ENCODE results near the gene ATXN7. TPM values are rescaled to one million over a fixed set of nuclear protein-coding genes. Genes with fewer than 3 reads are reported as not detected.
A peak's percentile ranks its signal among the peaks of the same experiment; 100 is the strongest.

Gene ATXN7
- total RNA-seq, 1 donor from 2014 or later: 9.5 TPM

DNA sequence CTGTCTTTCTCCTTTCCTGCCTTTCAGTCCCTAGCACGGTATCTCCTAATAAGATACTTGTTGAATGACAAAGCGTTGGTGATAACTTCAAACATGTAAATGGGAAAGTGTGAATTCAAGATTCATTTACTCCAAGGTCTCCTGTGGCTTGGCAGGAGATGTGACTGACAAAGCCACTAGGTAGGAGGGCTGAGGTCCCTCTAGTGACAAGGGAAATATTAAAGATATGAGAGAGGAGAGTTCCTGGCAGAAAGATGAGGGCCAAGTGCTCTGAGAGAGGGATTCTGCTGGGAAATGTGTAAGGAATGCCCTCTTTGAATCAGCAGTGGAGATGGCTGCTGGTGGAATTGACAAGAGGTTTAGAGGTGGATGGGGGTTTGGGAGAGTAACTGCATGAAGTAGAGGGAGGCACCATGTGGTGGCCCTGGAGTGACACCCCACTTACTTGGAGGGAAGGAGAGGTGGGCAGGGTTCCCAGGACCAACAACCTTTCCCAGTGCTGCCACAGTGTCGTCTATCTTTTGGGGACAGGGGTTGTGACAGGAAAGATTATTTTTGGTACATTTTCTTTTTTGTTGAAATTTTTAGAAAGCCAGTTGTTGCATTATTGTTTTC, 91.5 kb downstream of the ATXN7 start:
- TF ChIP-seq, protein P1, sequence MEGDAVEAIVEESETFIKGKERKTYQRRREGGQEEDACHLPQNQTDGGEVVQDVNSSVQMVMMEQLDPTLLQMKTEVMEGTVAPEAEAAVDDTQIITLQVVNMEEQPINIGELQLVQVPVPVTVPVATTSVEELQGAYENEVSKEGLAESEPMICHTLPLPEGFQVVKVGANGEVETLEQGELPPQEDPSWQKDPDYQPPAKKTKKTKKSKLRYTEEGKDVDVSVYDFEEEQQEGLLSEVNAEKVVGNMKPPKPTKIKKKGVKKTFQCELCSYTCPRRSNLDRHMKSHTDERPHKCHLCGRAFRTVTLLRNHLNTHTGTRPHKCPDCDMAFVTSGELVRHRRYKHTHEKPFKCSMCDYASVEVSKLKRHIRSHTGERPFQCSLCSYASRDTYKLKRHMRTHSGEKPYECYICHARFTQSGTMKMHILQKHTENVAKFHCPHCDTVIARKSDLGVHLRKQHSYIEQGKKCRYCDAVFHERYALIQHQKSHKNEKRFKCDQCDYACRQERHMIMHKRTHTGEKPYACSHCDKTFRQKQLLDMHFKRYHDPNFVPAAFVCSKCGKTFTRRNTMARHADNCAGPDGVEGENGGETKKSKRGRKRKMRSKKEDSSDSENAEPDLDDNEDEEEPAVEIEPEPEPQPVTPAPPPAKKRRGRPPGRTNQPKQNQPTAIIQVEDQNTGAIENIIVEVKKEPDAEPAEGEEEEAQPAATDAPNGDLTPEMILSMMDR (IDR thresholded peaks at IDR 0.05; ENCODE audit: insufficient read depth, low read length, severe bottlenecking): no peak
- Histone ChIP-seq H3K36me3 (ENCODE audit: control insufficient read depth, insufficient read depth, low read length) (no peaks in the 10 kb centered on the region), H3K27me3 (ENCODE audit: control insufficient read depth, insufficient read depth, low read length) (no peaks in the 10 kb centered on the region), H3K4me3 (ENCODE audit: low read depth, low read length) (no peak overlapping the region)
- no peak for DNase-seq (ENCODE audit: low read depth)
- FAIRE-seq: no peak

DNA sequence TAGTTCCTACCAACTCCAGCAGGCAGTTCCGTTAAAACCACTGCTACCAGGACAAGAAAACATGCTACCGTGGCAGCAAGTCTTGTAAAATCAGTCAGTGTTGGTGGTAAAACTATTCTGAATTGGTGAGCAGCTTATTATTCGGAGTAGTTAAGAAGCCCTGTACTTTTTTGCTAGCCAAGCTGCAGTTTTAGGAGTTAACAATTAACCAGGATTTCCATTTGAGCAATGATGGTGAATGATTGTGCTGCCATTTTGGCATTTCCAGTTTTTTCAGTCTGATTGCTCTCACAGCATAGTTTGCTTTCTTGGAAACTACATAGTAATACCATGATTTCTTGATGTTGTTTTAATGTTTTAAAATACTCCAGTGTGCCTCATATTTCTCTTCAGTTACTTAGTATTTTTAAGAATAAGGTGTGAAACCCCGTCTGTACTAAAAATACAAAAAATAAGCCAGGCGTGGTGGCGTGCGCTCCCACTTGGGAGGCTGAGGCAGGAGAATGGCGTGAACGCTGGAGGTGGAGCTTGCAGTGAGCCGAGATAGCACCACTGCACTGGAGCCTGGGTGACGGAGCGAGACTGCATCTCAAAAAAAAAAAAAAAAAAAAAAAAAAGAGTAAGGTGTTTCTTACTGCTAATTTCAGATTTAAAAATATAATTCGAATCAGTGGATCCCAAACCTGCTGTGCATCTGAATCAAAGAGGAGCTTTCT, 92.3 kb downstream of the ATXN7 start:
- Histone ChIP-seq H3K27me3 (ENCODE audit: control insufficient read depth, insufficient read depth, low read length) (no peaks in the 10 kb centered on the region), H3K4me3 (ENCODE audit: low read depth, low read length) (no peak overlapping the region), H3K36me3 (ENCODE audit: control insufficient read depth, insufficient read depth, low read length) (no peaks in the 10 kb centered on the region)
- FAIRE-seq (no peak), DNase-seq (ENCODE audit: low read depth) (no peak)
- TF ChIP-seq, protein P1 (IDR thresholded peaks at IDR 0.05; ENCODE audit: insufficient read depth, low read length, severe bottlenecking): no peak

DNA sequence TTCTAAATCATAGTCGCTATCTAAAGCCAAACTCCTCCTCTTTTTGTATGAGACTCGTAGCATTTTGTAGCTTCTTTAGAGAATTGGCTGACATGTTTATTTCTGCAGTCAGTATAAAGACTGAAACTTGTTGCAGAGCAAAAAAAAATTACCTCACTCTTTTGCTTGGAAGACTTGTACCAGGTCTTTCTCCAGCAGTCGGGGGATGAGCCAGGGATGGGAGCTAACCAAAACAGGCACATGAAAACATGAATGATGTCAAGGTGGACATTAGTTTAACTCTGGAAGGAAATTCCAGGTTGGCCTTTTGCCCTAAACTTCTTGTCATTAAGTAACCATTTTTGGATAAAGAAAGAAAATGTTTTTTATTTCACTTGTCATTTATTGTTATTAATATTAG, 95.5 kb downstream of the ATXN7 start:
- Histone ChIP-seq H3K27me3 (ENCODE audit: control insufficient read depth, insufficient read depth, low read length) (no peaks in the 10 kb centered on the region), H3K4me3 (ENCODE audit: low read depth, low read length) (no peak overlapping the region), H3K36me3 (ENCODE audit: control insufficient read depth, insufficient read depth, low read length) (no peaks in the 10 kb centered on the region)
- FAIRE-seq (no peak), DNase-seq (ENCODE audit: low read depth) (no peak)
- TF ChIP-seq, protein P1 (IDR thresholded peaks at IDR 0.05; ENCODE audit: insufficient read depth, low read length, severe bottlenecking): no peak

DNA sequence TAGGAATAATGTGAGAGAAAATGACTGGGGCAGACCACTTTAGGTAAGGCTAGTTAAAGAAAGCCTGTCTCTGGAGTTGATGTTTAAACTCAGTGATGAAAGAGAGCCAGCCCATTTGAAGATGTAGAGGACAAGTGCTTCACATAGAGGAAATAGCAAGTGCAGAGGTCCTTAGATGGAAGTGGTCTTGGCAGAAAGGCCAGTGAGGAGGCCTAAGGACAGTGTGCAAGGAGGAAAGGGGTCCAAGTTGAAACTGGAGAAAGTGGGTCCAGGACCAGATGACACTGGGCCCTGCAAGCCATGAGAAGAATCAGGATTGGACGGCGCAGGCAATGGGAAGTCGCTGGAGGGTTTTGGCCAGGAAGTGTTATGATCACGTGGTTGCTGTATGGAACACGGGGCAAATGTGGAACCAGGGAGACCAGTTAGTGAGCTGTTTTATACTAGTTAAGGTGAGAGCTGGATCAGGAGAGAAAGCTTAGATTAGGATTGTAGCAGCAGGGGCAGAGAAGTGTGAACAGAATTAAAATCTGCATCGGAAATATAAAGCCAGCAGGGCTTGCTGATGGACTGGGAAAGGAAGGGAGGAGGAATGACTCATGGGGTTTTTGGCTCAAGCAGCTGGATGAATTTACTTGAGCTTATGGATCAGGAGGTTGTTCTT, 96.5 kb downstream of the ATXN7 start:
- Histone ChIP-seq H3K4me3 (ENCODE audit: low read depth, low read length) (peak overlapping the region; percentile 23), H3K36me3 (ENCODE audit: control insufficient read depth, insufficient read depth, low read length) (no peaks in the 10 kb centered on the region), H3K27me3 (ENCODE audit: control insufficient read depth, insufficient read depth, low read length) (no peaks in the 10 kb centered on the region)
- FAIRE-seq (peak; percentile 95), DNase-seq (ENCODE audit: low read depth) (peak; percentile 80)
- TF ChIP-seq, protein P1 (IDR thresholded peaks at IDR 0.05; ENCODE audit: insufficient read depth, low read length, severe bottlenecking): no peak

DNA sequence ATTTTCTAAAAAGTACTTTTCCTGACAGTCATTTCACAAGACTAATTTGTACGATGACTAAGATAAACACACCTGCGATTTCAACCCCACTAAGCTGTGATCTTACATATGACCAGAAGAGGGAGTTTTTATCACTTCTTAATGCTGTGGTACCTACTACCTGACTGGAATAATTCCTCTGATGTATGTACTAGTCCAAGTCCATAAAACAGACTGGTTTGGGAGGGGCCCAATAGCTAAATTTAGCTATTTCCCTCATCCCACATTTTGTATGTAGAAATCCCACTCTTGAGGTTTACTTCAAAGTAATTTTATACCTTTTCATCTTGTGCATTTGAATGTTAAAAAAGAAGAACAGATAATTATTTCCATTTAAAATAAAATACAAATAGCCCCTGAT, 98.2 kb downstream of the ATXN7 start:
- TF ChIP-seq, protein P1 (IDR thresholded peaks at IDR 0.05; ENCODE audit: insufficient read depth, low read length, severe bottlenecking): peak; percentile 50
- DNase-seq (ENCODE audit: low read depth) (peak; percentile 82), FAIRE-seq (no peak)

More for the DNA sequence above, 98.2 kb downstream of the ATXN7 start:
- Histone ChIP-seq H3K27me3 (ENCODE audit: control insufficient read depth, insufficient read depth, low read length) (no peaks in the 10 kb centered on the region), H3K36me3 (ENCODE audit: control insufficient read depth, insufficient read depth, low read length) (no peaks in the 10 kb centered on the region), H3K4me3 (ENCODE audit: low read depth, low read length) (no peak overlapping the region)
